VCaP (cell line): ENCODE results near the gene FCAMR.

Experiments
- H3K27ac ChIP-seq: fragments of 450-650 bp; 2 replicates; pipeline ENCODE4 v1.5.1; 2017
- TF ChIP-seq, protein P1 (sequence below): fragments of 450-650 bp; conservative IDR thresholded peaks from 2 replicates; pipeline ENCODE4 v1.5.1; 2017; ENCODE audit warnings: mild to moderate bottlenecking, moderate library complexity

The FCAMR gene

DNA sequence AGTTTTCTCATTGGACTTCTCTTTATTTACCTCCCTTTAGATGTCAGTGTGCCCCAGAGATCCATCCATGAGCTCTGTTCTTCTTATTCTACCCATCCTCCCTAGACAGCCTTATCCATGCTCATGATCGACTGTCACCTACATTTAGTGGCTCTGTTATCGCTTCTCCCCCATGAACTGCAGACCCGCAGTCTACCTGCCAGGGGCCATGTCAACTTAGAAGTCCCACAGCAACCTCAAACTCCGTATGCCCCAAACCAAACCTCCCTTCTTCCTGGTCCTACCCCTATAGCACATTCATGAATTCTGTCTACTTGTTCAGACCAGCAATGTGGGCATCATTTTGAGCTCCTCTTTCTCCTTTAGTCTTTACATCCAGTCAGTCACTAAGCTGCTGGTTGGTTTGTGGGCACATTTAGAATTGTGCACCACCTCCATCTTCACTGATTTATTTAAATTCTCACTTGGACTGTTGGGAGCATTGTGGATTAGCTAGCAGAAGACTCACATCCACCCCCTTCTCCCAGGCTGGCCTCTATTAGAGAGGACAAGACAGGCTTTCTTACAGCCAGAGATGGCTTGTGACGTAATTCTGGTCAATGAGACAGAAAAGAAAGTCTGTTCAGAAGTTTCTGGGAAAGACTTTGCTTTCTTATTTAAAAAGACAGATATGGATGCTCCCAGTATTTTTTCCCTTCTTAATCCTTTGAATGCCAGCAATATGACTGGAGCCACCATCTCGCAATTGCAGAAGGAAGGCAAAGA, 43.2 kb upstream of the FCAMR start:
- H3K27ac ChIP-seq: no peak overlapping the region
- TF ChIP-seq, protein P1, sequence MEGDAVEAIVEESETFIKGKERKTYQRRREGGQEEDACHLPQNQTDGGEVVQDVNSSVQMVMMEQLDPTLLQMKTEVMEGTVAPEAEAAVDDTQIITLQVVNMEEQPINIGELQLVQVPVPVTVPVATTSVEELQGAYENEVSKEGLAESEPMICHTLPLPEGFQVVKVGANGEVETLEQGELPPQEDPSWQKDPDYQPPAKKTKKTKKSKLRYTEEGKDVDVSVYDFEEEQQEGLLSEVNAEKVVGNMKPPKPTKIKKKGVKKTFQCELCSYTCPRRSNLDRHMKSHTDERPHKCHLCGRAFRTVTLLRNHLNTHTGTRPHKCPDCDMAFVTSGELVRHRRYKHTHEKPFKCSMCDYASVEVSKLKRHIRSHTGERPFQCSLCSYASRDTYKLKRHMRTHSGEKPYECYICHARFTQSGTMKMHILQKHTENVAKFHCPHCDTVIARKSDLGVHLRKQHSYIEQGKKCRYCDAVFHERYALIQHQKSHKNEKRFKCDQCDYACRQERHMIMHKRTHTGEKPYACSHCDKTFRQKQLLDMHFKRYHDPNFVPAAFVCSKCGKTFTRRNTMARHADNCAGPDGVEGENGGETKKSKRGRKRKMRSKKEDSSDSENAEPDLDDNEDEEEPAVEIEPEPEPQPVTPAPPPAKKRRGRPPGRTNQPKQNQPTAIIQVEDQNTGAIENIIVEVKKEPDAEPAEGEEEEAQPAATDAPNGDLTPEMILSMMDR: no peak

DNA sequence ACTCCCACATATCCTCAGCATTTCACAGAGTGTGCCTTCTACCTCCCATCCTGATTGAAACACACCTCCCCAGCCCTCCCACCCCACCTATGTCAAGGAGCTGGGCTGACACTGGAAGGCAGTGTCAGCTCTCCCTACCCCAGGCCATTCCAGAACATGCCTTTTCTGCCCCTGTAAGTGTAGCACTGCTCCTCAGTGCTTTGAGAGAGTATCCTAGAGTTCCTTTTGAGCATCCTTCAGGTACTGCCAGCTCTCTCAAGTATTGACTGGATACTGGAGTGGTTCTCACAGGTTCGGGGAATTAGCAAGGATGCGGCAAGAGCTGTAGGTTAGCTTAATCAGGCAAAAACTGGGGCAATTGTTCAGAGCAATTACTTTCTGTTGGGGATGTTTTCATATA, 40.5 kb upstream of the FCAMR start:
- TF ChIP-seq, protein P1: no peak
- H3K27ac ChIP-seq: peak overlapping the region; percentile 70

DNA sequence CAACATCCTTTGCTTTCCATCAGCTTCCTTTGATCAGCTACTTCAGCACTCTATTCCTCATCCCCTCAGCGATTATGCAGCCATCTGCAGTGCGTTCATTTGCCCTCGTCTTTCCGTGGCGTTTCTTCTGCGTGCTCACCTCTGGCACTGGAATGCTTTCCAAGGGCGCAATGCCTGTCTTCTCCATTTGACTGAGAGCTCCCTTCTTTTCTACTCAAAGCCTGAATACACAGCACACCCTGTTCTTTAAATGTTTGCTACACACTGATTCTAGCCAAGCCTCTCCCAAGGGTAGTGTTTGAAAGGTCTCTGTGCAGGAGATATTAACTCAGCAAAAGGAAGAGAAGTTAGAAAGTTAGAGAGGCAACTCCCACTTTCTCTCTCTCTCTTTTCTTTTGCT, 39.7 kb upstream of the FCAMR start:
- H3K27ac ChIP-seq: peak overlapping the region; percentile 70
- TF ChIP-seq, protein P1: no peak

DNA sequence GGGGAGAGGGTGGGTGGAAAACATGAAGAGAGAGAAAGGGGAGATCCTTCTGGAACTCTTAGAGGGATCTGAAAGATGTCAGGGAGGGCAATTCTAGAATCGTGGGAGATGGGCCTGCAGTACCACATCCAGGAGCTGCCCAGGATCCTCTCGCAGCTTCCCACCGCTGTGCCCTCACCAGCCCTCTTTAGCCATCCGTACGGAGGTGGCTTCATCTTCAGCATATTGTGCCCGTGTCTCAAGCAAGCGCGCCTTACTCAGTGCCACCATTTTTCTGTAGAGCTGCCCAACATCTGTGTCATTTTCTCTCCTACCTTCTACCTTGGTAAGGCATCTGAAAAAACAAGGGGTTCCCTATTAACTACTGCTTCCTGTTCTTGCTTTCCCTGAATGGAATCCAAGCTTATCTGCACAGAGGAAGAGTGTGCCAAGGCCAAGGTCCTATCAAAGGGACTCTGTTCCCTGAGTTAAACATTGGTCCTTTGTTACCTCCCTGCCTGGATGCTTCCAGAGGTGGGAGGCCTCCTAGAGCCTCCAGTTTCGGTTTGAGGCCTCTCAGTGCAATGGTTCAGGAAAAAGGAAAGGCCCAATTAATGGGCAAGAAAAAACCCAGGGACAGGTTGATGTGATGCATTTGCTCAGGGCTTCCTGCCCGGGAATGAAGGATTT, 39.1 kb upstream of the FCAMR start:
- peak overlapping the region; percentile 70 for H3K27ac ChIP-seq
- TF ChIP-seq, protein P1: no peak

DNA sequence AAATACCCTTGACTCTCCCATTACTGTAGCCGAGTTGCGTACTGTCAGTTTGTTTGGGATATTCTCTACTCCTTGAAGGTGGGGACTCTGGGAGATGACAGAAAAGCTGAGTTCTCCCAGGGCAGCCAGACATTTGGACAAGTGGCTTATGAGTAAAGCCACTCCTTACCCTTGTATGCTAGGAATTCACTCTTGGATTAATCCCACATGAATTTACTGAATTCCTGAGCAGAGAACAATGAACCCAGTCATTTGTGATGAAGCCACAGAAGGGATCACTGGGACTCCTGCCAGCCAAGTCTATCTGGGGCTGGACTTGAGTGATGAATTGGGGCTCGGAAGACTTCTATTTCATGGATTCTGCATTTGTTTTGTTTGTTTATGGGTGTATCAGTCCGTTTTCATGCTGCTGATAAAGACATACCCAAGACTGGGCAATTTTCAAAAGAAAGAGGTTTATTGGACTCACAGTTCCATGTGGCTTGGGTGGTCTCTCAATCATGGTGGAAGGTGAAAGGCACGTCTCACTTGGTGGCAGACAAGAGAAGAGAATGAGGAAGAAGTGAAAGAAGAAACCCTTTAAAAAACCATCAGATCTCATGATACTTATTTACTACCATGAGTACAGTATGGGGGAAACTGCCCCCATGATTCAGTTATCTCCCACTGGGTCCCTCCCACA, 37.2 kb upstream of the FCAMR start:
- no peak overlapping the region; the same call in 1 of the 2 replicates for H3K27ac ChIP-seq
- TF ChIP-seq, protein P1: no peak

DNA sequence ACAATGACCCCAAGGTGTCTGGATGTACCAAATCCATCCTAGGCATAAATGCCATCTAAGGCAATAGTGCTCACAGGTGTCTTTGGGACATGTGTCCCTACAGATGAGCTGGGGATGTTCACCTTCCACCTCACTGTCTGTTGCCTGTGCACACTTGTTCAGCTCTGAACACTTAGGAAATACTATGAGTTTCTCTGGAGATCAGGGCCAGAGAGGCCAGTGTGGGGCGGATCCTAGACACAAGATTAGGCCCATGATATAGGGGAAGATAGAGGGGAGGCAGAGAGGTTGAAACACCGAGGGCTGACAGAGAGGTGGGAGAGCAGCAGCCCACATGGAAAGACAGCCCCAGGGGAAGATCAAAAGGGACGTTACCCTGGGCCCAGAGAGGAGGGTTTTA, 36.7 kb upstream of the FCAMR start:
- H3K27ac ChIP-seq: peak overlapping the region; percentile 79; the same call in 1 of the 2 replicates
- TF ChIP-seq, protein P1: no peak

DNA sequence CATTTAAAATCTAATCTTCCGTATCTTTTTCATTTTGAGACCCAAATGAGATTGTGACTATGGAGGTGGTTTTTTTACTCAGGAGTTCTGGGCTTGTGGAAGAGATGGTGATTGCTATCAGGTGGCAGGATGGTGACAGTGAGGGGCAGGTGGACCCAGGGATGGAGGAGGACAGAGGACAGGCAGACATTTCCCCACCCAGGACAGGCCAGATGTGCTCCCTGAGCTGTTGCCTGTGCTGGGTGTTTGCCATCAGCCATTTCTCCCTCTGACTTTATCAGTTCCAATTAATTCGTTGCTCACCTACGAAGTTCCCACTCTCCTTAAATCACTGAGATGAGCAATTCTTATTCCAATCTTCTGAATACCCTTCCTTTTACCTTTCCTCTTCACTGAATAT, 35.8 kb upstream of the FCAMR start:
- H3K27ac ChIP-seq: peak overlapping the region; percentile 79
- TF ChIP-seq, protein P1: no peak
